K562 (cell line): Measurements from ENCODE around the gene PPP1R12B. TPM values are rescaled to one million over a fixed set of nuclear protein-coding genes. Genes with fewer than 3 reads are reported as not detected.

Source experiments
- ATAC-seq: fragments of 200-7000 bp; cut with Tn5 transposase; 3 replicates; pipeline ENCODE4 v1.9.1; 2020; ENCODE audit warnings: moderate library complexity
- BruUV-seq: library from RNA; stranded (reverse); fragments of 400-500 nt; replicated peaks from 2 replicates; lab custom pipeline; 2021; lab: Mats Ljungman, UMichigan
- CTCF ChIA-PET: fragments of 300-600 bp; formaldehyde crosslinking; extraction: SDS; loops from one replicate; lab custom pipeline; 2021; ENCODE audit warnings: low intra/inter-chr PET ratio; lab: Yijun Ruan, JAX
- POLR2A ChIA-PET: fragments of 300-600, 350-650 bp; sonication (Branson Sonifier 250); formaldehyde crosslinking; extraction: SDS; loops from one replicate; lab custom pipeline; 2021; ENCODE audit warnings: antibody characterized with exemption, inconsistent platforms; lab: Yijun Ruan, JAX
- DNase-seq, 4 experiments: peaks; one replicate each; pipeline versions ENCODE4 v3.0.0 to v3.0.0-alpha.2; 2011 to 2018; ENCODE audit warnings: low spot score in 3 of 4, mixed read lengths in 3 of 4; ENCODE audit errors: extremely low read depth in 1 of 4
- FAIRE-seq: peaks from 2 replicates; lab custom pipeline; 2011; peaks lifted over from hg19 to GRCh38; lab: Jason Lieb, UNC
- H2AFZ ChIP-seq: 2 replicates; pipeline ENCODE4 v1.6.0; 2011; ENCODE audit warnings: low read depth, low read length, control low read depth, inconsistent platforms
- H3K27ac ChIP-seq: fragments of 200-600 bp; 3 replicates; pipeline ENCODE4 v1.8.0; 2011; ENCODE audit warnings: low read depth, mild to moderate bottlenecking, control low read depth, inconsistent platforms, low read length, moderate library complexity, mixed read lengths; ENCODE audit errors: extremely low read depth
- H3K27me3 ChIP-seq, 2 experiments: fragments of 300-600 bp in 1 of 2; 2 replicates in 1 of 2; 3 replicates in 1 of 2; pipeline versions ENCODE4 v1.6.0 to v1.8.0; 2011; ENCODE audit warnings: inconsistent platforms in 2 of 2, low read length in 2 of 2, mild to moderate bottlenecking in 1 of 2, mixed read lengths in 1 of 2, moderate library complexity in 1 of 2; ENCODE audit not compliant: control insufficient read depth in 2 of 2, insufficient read depth in 2 of 2
- H3K36me3 ChIP-seq: fragments of 300-600 bp; 3 replicates; pipeline ENCODE4 v1.8.0; 2011; ENCODE audit warnings: mild to moderate bottlenecking, low read length, inconsistent platforms; ENCODE audit not compliant: control insufficient read depth, insufficient read depth
- H3K4me1 ChIP-seq, 2 experiments: fragments of 200-600 bp in 1 of 2; replicated peaks in 1 of 2; 2 replicates in 1 of 2; 3 replicates in 1 of 2; pipeline versions ENCODE4 v1.5.1 to v1.8.0; 2011; ENCODE audit warnings: inconsistent platforms in 2 of 2, low read length in 2 of 2, mild to moderate bottlenecking in 1 of 2, mixed read lengths in 1 of 2, moderate library complexity in 1 of 2; ENCODE audit not compliant: control insufficient read depth in 2 of 2, insufficient read depth in 2 of 2
- H3K4me2 ChIP-seq: 2 replicates; pipeline ENCODE4 v1.6.1; 2011; ENCODE audit warnings: low read length, control low read depth, inconsistent platforms, mixed read lengths; ENCODE audit not compliant: insufficient read depth
- H3K4me3 ChIP-seq: fragments of 200-600 bp; sonication (generic), shearing (Covaris generic); 2 replicates; pipeline ENCODE4 v1.5.1; 2016; ENCODE audit warnings: control low read depth, inconsistent platforms
- H3K79me2 ChIP-seq: fragments of 200-600 bp; 3 replicates; pipeline ENCODE4 v1.8.0; 2011; ENCODE audit warnings: low read length, inconsistent platforms; ENCODE audit not compliant: control insufficient read depth, insufficient read depth
- H3K9ac ChIP-seq, 2 experiments: 2 replicates each; pipeline versions ENCODE4 v1.6.0 to v1.6.1; 2011; ENCODE audit warnings: low read depth in 2 of 2, low read length in 2 of 2, control low read depth in 1 of 2, inconsistent platforms in 1 of 2, mild to moderate bottlenecking in 1 of 2, mixed read lengths in 1 of 2; ENCODE audit not compliant: insufficient read depth in 1 of 2
- H3K9me1 ChIP-seq: one replicate; pipeline ENCODE4 v1.6.0; 2011; ENCODE audit warnings: inconsistent platforms, mild to moderate bottlenecking, low read length, moderate library complexity; ENCODE audit not compliant: control insufficient read depth, insufficient read depth
- H3K9me3 ChIP-seq: replicated peaks from 2 replicates; pipeline ENCODE4 v1.5.1; 2011; ENCODE audit warnings: low read depth, low read length, inconsistent platforms; ENCODE audit not compliant: control insufficient read depth, insufficient read depth
- H4K20me1 ChIP-seq: replicated peaks from 2 replicates; pipeline ENCODE4 v1.6.1; 2011; ENCODE audit warnings: low read length, inconsistent platforms, mixed read lengths; ENCODE audit not compliant: control insufficient read depth, insufficient read depth
- CC2D1A ChIP-seq: fragments of 450-650 bp; IDR thresholded peaks from 2 replicates; pipeline ENCODE4 v1.6.1; 2017; ENCODE audit warnings: mild to moderate bottlenecking
- ELF1 ChIP-seq: fragments of 200-800 bp; sonication (Bioruptor generic); IDR thresholded peaks from 2 replicates; pipeline ENCODE4 v1.6.1; 2016; ENCODE audit warnings: missing genetic modification characterization, missing compliant biosample characterization
- GTF2E2 ChIP-seq: fragments of 200-800 bp; sonication (Bioruptor generic); IDR thresholded peaks from 2 replicates; pipeline ENCODE4 v1.6.1; 2016; ENCODE audit warnings: missing genetic modification characterization, missing compliant biosample characterization
- MAFG ChIP-seq: fragments of 450-650 bp; conservative IDR thresholded peaks from 2 replicates; pipeline ENCODE4 v1.6.1; 2016; ENCODE audit warnings: missing genetic modification characterization, missing compliant biosample characterization
- MTA1 ChIP-seq: fragments of 450-650 bp; IDR thresholded peaks from 2 replicates; pipeline ENCODE4 v1.6.1; 2017; ENCODE audit warnings: borderline replicate concordance
- SUPT5H ChIP-seq: fragments of 450-650 bp; IDR thresholded peaks from 2 replicates; pipeline ENCODE4 v1.6.1; 2016
- WGBS: fragments of 100-300 bp; shearing (Covaris generic); methylation state at CpG from one replicate; pipeline ENCODE4 v1.1.6; 2016; ENCODE audit warnings: low coverage, mixed read lengths; ENCODE audit not compliant: insufficient coverage; ENCODE audit errors: missing lambda C conversion rate; 5-methylcytosine and 5-hydroxymethylcytosine counted together
- in situ Hi-C: fragments of 300-500 bp; cut with MboI; formaldehyde crosslinking; loops from 4 replicates; pipeline ENCODE4 v1.15.0; 2018; ENCODE audit warnings: inconsistent platforms, mixed read lengths
- intact Hi-C: fragments of 100-400 bp; cut with micrococcal nuclease; formaldehyde crosslinking; loops from 2 replicates; pipeline ENCODE4 v1.14.2; 2022
- polyA plus RNA-seq, 8 experiments: library from polyadenylated mRNA; depleted of rRNA in 4 of 8; stranded (reverse) in 5 of 8; unstranded in 3 of 8; fragments of >200 nt; fragmentation: Nextera tagmentation in 2 of 8; fragmentation: Illumina TruSeq in 1 of 8; extraction: Ambion mirVana in 2 of 8; extraction: Trizol in 1 of 8; gene quantifications; 2 replicates each; pipeline versions ENCODE4 v1.2.1 to v1.2.3, GENCODE V29; 2011 to 2014; ENCODE audit warnings: inconsistent platforms in 1 of 8, missing spikeins in 1 of 8
- total RNA-seq, 7 experiments: library from RNA; depleted of rRNA in 6 of 7; stranded (reverse); fragments of >200 nt in 6 of 7; fragmentation: Illumina TruSeq in 2 of 7; extraction: Trizol in 2 of 7; gene quantifications; 2 replicates each; pipeline versions ENCODE4 v1.2.1 to v1.2.3, GENCODE V29; 2011 to 2021; ENCODE audit warnings: low replicate concordance in 1 of 7
- TF ChIP-seq, protein P1 (sequence below): fragments of 250-450 bp; sonication (Bioruptor Pico); IDR thresholded peaks from 2 replicates; pipeline ENCODE4 v1.4.0; 2020; ENCODE audit warnings: mild to moderate bottlenecking, moderate library complexity, borderline replicate concordance
- TF ChIP-seq, protein P2 (sequence below): fragments of 450-650 bp; IDR thresholded peaks from 2 replicates; pipeline ENCODE4 v1.6.1; 2016; ENCODE audit warnings: low read depth, mild to moderate bottlenecking, moderate library complexity

Gene PPP1R12B
- total and polyA plus RNA-seq, 9 of the 15 experiments (the other 6 are each of a cell fraction or from before 2014, with no cell fraction given), result 0.73 to 16.9 (median 13.6) TPM

DNA sequence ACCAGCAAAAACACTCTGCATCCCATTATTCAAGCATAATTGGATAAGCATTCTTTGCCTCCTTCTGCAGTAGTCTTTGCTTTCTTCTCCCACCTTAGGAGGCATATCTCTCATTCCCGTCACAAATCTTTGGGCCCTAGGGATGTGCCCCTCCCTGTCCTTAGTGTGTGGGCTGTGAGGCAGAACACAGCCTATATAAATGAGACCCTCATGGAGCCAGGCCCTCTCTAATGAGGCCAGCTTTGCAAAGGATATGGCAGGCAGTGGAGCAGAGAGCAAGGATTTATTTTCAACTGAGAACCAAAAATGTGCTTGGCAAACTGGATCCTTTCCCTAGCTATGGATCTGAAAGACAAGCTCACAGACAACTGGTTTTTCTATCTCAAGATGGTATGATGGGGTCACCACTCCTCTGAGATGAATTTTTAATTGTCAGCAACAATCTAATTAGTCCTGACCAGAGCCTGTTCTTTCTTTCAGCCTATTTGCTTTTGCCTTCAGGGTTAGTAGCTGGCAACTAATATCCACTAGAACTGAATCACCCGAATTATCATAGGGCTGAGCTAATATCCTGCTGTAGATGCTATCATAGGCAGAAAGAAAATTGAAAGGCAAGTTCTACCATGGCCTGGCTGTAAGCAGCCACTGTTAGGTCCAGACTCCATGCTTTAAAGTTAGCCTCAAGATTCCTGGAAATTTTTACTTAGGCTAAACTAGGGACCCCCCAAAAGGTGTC, 227.6 kb downstream of the PPP1R12B start:
- no TSS peak for BruUV-seq
- no peak overlapping the region for H3K4me2 ChIP-seq
- H3K79me2 ChIP-seq, result no peaks in the 10 kb centered on the region
- H3K36me3 ChIP-seq, result peaks cover 7% of the 10 kb centered on the region; the same call in 1 of the 3 replicates
- in situ Hi-C loops, result no loop called here
- H4K20me1 ChIP-seq, result no peaks in the 10 kb centered on the region
- no peak for TF ChIP-seq MAFG (tag)
- no peak for TF ChIP-seq GTF2E2
- TF ChIP-seq, protein P1, sequence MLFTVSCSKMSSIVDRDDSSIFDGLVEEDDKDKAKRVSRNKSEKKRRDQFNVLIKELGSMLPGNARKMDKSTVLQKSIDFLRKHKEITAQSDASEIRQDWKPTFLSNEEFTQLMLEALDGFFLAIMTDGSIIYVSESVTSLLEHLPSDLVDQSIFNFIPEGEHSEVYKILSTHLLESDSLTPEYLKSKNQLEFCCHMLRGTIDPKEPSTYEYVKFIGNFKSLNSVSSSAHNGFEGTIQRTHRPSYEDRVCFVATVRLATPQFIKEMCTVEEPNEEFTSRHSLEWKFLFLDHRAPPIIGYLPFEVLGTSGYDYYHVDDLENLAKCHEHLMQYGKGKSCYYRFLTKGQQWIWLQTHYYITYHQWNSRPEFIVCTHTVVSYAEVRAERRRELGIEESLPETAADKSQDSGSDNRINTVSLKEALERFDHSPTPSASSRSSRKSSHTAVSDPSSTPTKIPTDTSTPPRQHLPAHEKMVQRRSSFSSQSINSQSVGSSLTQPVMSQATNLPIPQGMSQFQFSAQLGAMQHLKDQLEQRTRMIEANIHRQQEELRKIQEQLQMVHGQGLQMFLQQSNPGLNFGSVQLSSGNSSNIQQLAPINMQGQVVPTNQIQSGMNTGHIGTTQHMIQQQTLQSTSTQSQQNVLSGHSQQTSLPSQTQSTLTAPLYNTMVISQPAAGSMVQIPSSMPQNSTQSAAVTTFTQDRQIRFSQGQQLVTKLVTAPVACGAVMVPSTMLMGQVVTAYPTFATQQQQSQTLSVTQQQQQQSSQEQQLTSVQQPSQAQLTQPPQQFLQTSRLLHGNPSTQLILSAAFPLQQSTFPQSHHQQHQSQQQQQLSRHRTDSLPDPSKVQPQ (CRISPR knock-in tag), result no peak
- no peak for TF ChIP-seq SUPT5H
- no peak for TF ChIP-seq ELF1 (tag)
- TF ChIP-seq, protein P2, sequence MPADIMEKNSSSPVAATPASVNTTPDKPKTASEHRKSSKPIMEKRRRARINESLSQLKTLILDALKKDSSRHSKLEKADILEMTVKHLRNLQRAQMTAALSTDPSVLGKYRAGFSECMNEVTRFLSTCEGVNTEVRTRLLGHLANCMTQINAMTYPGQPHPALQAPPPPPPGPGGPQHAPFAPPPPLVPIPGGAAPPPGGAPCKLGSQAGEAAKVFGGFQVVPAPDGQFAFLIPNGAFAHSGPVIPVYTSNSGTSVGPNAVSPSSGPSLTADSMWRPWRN, result no peak
- no peak for TF ChIP-seq MTA1
- no peak for TF ChIP-seq CC2D1A
- DNase-seq, result no peak
- no peak for FAIRE-seq
- peaks cover 0 to 10% of the 10 kb centered on the region in 2 experiments; a peak in 2 of 5 replicates for H3K4me1 ChIP-seq
- no peak overlapping the region for H3K27ac ChIP-seq
- no peak for ATAC-seq
- no peaks in the 10 kb centered on the region for H3K9me1 ChIP-seq
- H3K27me3 ChIP-seq, result no peaks in the 10 kb centered on the region
- no peak overlapping the region for H3K9ac ChIP-seq
- whole genome bisulfite sequencing, result 65% methylated on average over 2 of the region's 2 CpGs
- ChIA-PET CTCF (no interaction called here), POLR2A (interaction anchor here (0.9 to 2.7 kb wide), 3 partner anchors 9 to 13 kb away, joined by 3 to 12 read pairs (median 11); no protein-coding TSS in a partner anchor)
- H2AFZ ChIP-seq, result no peak overlapping the region
- no peak overlapping the region for H3K4me3 ChIP-seq
- H3K9me3 ChIP-seq, result no peaks in the 10 kb centered on the region
- intact Hi-C loops, result loop anchor here (5.0 kb wide), 1 partner anchor 141 kb away; no protein-coding TSS in a partner anchor
